Endothelial cell (in vitro differentiated cells): ENCODE data around the gene LRRC4B. TPM values are rescaled to one million over a fixed set of nuclear protein-coding genes. Genes with fewer than 3 reads are reported as not detected.

Source experiments
- DNase-seq: peaks from one replicate; pipeline ENCODE4 v3.0.0; 2021; ENCODE audit warnings: low spot score
- H3K27ac Mint-ChIP-seq: one replicate; pipeline ENCODE4 v1.8.0; 2021; ENCODE audit warnings: mixed read lengths, inconsistent platforms; ENCODE audit not compliant: unreplicated experiment
- H3K27me3 Mint-ChIP-seq: one replicate; pipeline ENCODE4 v1.8.0; 2021; ENCODE audit warnings: mild to moderate bottlenecking, moderate library complexity, mixed read lengths, inconsistent platforms; ENCODE audit not compliant: unreplicated experiment
- H3K36me3 Mint-ChIP-seq: one replicate; pipeline ENCODE4 v1.8.0; 2021; ENCODE audit warnings: mild to moderate bottlenecking, low read depth, mixed read lengths, inconsistent platforms; ENCODE audit not compliant: unreplicated experiment
- H3K4me1 Mint-ChIP-seq: one replicate; pipeline ENCODE4 v1.8.0; 2021; ENCODE audit warnings: mild to moderate bottlenecking, mixed read lengths, inconsistent platforms; ENCODE audit not compliant: unreplicated experiment
- H3K4me3 Mint-ChIP-seq: one replicate; pipeline ENCODE4 v1.8.0; 2021; ENCODE audit warnings: mild to moderate bottlenecking, mixed read lengths, inconsistent platforms; ENCODE audit not compliant: unreplicated experiment
- H3K9me3 Mint-ChIP-seq: one replicate; pipeline ENCODE4 v1.8.0; 2021; ENCODE audit warnings: mixed read lengths, inconsistent platforms; ENCODE audit not compliant: unreplicated experiment
- CTCF ChIP-seq: fragments of 200-600 bp; sonication (generic); IDR thresholded peaks from one replicate; pipeline ENCODE4 v1.5.0; 2021; ENCODE audit warnings: antibody characterized with exemption; ENCODE audit not compliant: unreplicated experiment
- total RNA-seq: library from RNA; stranded (reverse); fragmentation: NEBNext Ultra II Directional; extraction: Animal tissue kit (Norgen Biotek cat#: 25700); gene quantifications from one replicate; pipeline ENCODE4 v1.2.1, GENCODE V29; 2021; ENCODE audit not compliant: unreplicated experiment

The LRRC4B gene
- total RNA-seq, 1 donor from 2014 or later: 3.0 TPM

DNA sequence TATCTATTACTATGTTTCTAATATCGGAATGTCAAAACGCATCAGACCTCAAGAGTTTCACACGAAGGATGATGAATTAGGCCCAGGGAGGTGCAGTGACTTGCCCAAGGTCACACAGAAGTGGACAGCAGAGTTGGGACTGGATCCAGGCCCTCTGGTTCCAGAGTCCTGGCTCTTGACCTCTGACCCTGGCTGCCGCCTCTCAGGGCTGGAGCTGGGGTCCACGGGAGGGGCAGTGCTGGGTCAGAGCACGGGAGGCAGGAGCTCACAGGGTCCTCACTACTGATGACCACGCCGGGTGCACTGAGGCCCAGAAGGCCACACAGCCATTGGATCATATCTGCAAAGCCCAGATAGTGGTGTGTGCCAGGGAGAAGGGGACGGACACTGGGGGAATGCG, 45.4 kb downstream of the LRRC4B start:
- DNase-seq: no peak
- Mint-ChIP-seq H3K9me3 (peaks cover 12% of the 10 kb centered on the region), H3K4me1 (no peaks in the 10 kb centered on the region), H3K36me3 (peaks cover 4% of the 10 kb centered on the region), H3K27ac (no peak overlapping the region), H3K4me3 (no peak overlapping the region), H3K27me3 (peaks cover 6% of the 10 kb centered on the region)
- no peak for TF ChIP-seq CTCF

DNA sequence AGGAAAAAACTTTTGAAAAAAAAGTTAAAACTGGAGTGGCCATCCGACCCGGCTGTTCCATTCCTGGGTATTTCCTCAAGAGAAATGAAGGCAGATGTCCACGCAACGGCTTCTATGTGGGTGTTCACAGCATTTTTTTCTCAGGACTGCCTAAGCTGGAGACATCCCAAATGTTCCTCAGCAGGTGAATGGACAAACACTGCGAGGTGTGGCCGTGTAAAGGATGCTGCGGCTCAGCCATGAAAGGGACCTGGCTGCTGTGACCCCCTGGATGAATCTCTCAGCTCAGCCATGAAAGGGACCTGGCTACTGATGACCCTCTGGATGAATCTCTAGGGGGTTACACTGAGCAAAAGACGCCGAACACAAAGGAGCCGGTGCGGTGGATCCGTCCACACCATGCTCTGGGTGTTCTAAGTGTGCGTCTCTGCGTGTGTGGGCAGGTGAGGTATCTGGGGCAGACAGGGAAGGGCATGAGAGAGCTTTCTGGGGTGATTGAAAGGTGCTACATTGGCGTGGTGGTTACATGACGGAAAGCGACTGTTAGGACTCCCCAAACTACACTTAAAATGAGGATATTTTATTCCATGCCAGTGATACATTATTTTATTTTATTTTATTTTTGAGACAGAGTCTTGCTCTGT, 47.3 kb downstream of the LRRC4B start:
- H3K9me3 Mint-ChIP-seq: peaks cover 12% of the 10 kb centered on the region
- no peak overlapping the region for H3K27ac Mint-ChIP-seq
- H3K27me3 Mint-ChIP-seq: peaks cover 7% of the 10 kb centered on the region
- H3K4me1 Mint-ChIP-seq: no peaks in the 10 kb centered on the region
- no peak for TF ChIP-seq CTCF
- H3K36me3 Mint-ChIP-seq: peaks cover 4% of the 10 kb centered on the region
- H3K4me3 Mint-ChIP-seq: no peak overlapping the region
- no peak for DNase-seq

- no peak for DNase-seq
- Mint-ChIP-seq H3K4me1 (no peaks in the 10 kb centered on the region), H3K27ac (no peak overlapping the region), H3K36me3 (peaks cover 8% of the 10 kb centered on the region), H3K4me3 (no peak overlapping the region), H3K27me3 (peaks cover 13% of the 10 kb centered on the region), H3K9me3 (peaks cover 12% of the 10 kb centered on the region)
- no peak for TF ChIP-seq CTCF
Observed at GRCh38 chr19:50519006-50519575, 49.1 kb downstream of the LRRC4B start.

- no peak for DNase-seq
- peaks cover 8% of the 10 kb centered on the region for H3K36me3 Mint-ChIP-seq
- TF ChIP-seq CTCF: no peak
- no peaks in the 10 kb centered on the region for H3K4me1 Mint-ChIP-seq
- no peak overlapping the region for H3K27ac Mint-ChIP-seq
- peaks cover 15% of the 10 kb centered on the region for H3K27me3 Mint-ChIP-seq
- no peak overlapping the region for H3K4me3 Mint-ChIP-seq
- peaks cover 12% of the 10 kb centered on the region for H3K9me3 Mint-ChIP-seq
Observed at GRCh38 chr19:50518091-50519005, 49.9 kb downstream of the LRRC4B start.

DNA sequence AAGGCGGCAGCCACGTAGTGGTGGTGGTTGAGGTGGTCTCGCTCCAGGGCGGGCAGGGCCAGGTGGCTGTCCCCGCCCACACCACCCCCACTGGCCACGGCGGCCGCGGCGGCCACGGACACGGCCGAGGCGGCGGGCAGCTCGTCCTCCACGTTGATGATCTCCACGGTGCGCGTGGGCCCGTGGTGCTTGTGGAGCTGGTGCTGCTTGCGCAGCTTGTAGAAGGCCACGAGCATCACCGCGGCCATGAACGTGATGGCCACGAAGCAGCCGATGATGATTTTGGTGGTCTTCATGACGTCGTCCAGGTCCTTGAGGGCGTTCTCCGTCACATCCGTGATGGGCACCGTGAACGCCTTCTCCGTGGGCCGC, 50.5 kb downstream of the LRRC4B start:
- H3K27me3 Mint-ChIP-seq: peaks cover 15% of the 10 kb centered on the region
- peaks cover 5% of the 10 kb centered on the region for H3K36me3 Mint-ChIP-seq
- no peak for TF ChIP-seq CTCF
- no peak overlapping the region for H3K4me3 Mint-ChIP-seq
- peaks cover 8% of the 10 kb centered on the region for H3K9me3 Mint-ChIP-seq
- H3K27ac Mint-ChIP-seq: no peak overlapping the region
- no peak for DNase-seq
- H3K4me1 Mint-ChIP-seq: no peaks in the 10 kb centered on the region
